Colonic mucosa (tissue), 4 donors: Measurements from ENCODE around the gene SLC22A16. TPM values are rescaled to one million over a fixed set of nuclear protein-coding genes. Genes with fewer than 3 reads are reported as not detected.

Source experiments
- DNase-seq: peaks from one replicate; pipeline ENCODE4 v3.0.0-alpha.2; 2020
- H3K27ac ChIP-seq: fragments of 200-600 bp; one replicate; pipeline ENCODE4 v1.8.0; 2021
- H3K27me3 ChIP-seq: fragments of 200-600 bp; one replicate; pipeline ENCODE4 v1.8.0; 2021
- H3K36me3 ChIP-seq: fragments of 200-600 bp; one replicate; pipeline ENCODE4 v1.8.0; 2021
- H3K4me1 ChIP-seq: fragments of 200-600 bp; one replicate; pipeline ENCODE4 v1.8.0; 2021; ENCODE audit warnings: mild to moderate bottlenecking
- H3K4me3 ChIP-seq: fragments of 200-600 bp; one replicate; pipeline ENCODE4 v1.8.0; 2021
- H3K9ac ChIP-seq, 2 donors: one replicate each; pipeline ENCODE4 v1.7.0; 2013; ENCODE audit warnings: control low read depth in 2 of 2, low read depth in 2 of 2, low read length in 2 of 2
- H3K9me3 ChIP-seq: fragments of 200-600 bp; one replicate; pipeline ENCODE4 v1.8.0; 2021
- CTCF ChIP-seq: fragments of 200-600 bp; IDR thresholded peaks from one replicate; pipeline ENCODE4 v1.8.0; 2022; ENCODE audit warnings: antibody characterized with exemption, mild to moderate bottlenecking
- intact Hi-C: fragments of 100-400 bp; cut with DNase I; formaldehyde crosslinking; loops from one replicate; pipeline ENCODE4 v1.14.1; 2022
- total RNA-seq, 2 donors: library from RNA; stranded (reverse); fragmentation: NEBNext Ultra II Directional in 1 of 2; extraction: Animal tissue kit (Norgen Biotek cat#: 25700) in 1 of 2; gene quantifications; one replicate each; pipeline ENCODE4 v1.2.1, GENCODE V29; 2021
- donor health status: healthy.
- donor health status: DM: no; HTN: no; CAD: no.
- donor health status: DM: no; HTN: no; CAD: no.

SLC22A16 gene
- total RNA-seq, 2 donors from 2014 or later: 1.1 TPM; not detected in 1

- no peak for DNase-seq
- no peak for TF ChIP-seq CTCF
- Histone ChIP-seq H3K4me1 (no peaks in the 10 kb centered on the region), H3K4me3 (no peak overlapping the region), H3K36me3 (no peaks in the 10 kb centered on the region), H3K27ac (no peak overlapping the region), H3K27me3 (no peaks in the 10 kb centered on the region), H3K9ac (no peak overlapping the region), H3K9me3 (no peaks in the 10 kb centered on the region)
- intact Hi-C loops: no loop called here
These were observed 16.9 kb upstream of the SLC22A16 start for GRCh38 chr6:110493253-110493800.

DNA sequence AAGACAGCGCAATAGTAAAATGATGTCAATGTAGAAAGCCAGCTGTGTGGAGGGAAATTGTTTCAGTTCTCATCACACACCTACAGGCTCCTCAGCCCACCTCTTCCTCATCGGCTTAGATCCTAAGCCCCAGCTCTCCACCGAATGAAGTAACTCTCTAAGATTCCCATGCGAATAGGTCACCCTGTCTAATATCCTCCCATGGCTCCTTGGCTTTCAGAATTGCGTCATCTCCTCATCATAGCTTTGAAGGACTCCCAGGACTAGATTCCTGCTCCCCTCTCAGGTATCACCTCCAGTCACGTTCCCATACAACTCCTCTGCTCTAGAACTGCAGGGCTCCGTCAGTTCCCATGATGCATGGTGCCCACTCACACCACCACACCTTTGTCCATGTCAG is 16.2 kb upstream of the SLC22A16 start:
- Histone ChIP-seq H3K4me3 (no peak overlapping the region), H3K9ac (no peak overlapping the region), H3K36me3 (no peaks in the 10 kb centered on the region), H3K27me3 (no peaks in the 10 kb centered on the region), H3K9me3 (no peaks in the 10 kb centered on the region), H3K4me1 (no peaks in the 10 kb centered on the region), H3K27ac (no peak overlapping the region)
- intact Hi-C loops: no loop called here
- no peak for DNase-seq
- no peak for TF ChIP-seq CTCF

DNA sequence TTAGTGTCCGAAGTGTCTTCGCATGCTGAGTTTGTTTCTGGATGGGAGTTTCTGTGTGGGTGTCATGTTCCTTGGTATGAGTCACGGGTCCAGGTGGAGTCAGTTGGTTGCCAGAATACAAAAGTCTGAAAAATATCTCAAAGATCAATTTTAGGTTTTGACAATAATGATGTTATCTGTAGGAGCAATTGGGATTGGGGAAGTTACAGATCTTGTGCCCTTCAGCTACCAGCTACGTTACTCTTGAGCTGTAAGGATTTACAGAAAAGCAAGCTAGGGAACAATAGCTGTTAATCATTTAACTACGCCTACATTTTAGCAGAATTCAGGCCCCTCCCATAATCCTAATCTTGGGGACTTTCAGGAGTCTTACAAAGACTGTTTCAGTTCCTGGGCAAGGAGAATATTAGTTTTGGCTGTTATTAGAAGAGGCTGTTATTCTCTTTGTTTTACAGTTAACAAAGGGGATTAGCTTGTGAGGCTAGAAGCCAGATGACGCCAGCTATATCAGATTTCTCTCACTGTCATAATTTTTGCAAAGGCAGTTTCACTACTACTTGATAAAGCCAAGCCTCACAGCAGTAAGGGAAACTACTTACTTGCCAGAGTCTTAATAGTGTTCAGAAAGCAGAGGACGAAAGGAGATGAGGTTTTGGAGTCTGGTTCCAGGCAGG is 15.4 kb upstream of the SLC22A16 start:
- no peak overlapping the region for H3K9ac ChIP-seq

DNA sequence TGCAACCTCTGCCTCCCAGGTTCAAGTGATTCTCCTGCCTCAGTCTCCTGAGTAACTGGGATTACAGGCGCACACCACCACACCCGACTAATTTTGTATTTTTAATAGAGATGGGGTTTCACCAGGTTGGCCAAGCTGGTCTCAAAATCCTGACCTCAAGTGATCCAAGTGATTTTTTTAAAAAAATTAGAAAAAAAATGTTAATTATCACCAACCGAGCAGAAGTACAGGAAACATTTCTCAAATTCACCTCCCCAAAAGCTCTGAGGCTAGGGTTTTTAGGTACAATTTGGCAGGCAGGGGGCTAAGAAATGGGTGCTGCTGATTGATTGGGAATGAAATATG is 14.9 kb upstream of the SLC22A16 start:
- DNase-seq: no peak
- Histone ChIP-seq H3K36me3 (no peaks in the 10 kb centered on the region), H3K27ac (no peak overlapping the region), H3K4me3 (no peak overlapping the region), H3K9me3 (no peaks in the 10 kb centered on the region), H3K4me1 (no peaks in the 10 kb centered on the region), H3K27me3 (no peaks in the 10 kb centered on the region), H3K9ac (no peak overlapping the region)
- TF ChIP-seq CTCF: no peak
- intact Hi-C loops: no loop called here

More for the DNA sequence above, 15.4 kb upstream of the SLC22A16 start:
- Histone ChIP-seq H3K36me3 (no peaks in the 10 kb centered on the region), H3K4me3 (no peak overlapping the region), H3K9me3 (no peaks in the 10 kb centered on the region), H3K27me3 (no peaks in the 10 kb centered on the region), H3K4me1 (no peaks in the 10 kb centered on the region), H3K27ac (no peak overlapping the region)
- no peak for TF ChIP-seq CTCF
- no peak for DNase-seq
- intact Hi-C loops: no loop called here

GRCh38 chr6:110490110-110490509 is 13.7 kb upstream of the SLC22A16 start:
- Histone ChIP-seq H3K4me1 (no peaks in the 10 kb centered on the region), H3K9me3 (no peaks in the 10 kb centered on the region), H3K36me3 (no peaks in the 10 kb centered on the region), H3K9ac (no peak overlapping the region), H3K27ac (no peak overlapping the region), H3K4me3 (no peak overlapping the region), H3K27me3 (no peaks in the 10 kb centered on the region)
- DNase-seq: no peak
- no peak for TF ChIP-seq CTCF
- intact Hi-C loops: no loop called here
